HEK293 (cell line): ENCODE results near the gene THRA.

Source experiments
- CTCF ChIA-PET: fragments of 350-600 bp; formaldehyde crosslinking; extraction: SDS; loops from one replicate; lab custom pipeline; 2021; ENCODE audit warnings: antibody characterized with exemption; lab: Yijun Ruan, JAX
- POLR2A ChIA-PET: fragments of 300-600 bp; formaldehyde crosslinking; extraction: SDS; loops from one replicate; lab custom pipeline; 2020; ENCODE audit warnings: antibody characterized with exemption, inconsistent platforms; lab: Yijun Ruan, JAX
- H3K27ac ChIP-seq: fragments of 200-500 bp; sonication (Bioruptor generic); 2 replicates; pipeline ENCODE4 v1.5.1; 2014; ENCODE audit warnings: low read depth, low read length, control low read depth, inconsistent platforms; ENCODE audit errors: extremely low read depth
- H3K36me3 ChIP-seq, 2 experiments: fragments of 200-500 bp in 1 of 2; sonication (Bioruptor generic) in 1 of 2; 1 replicate in 1 of 2; 2 replicates in 1 of 2; pipeline ENCODE4 v1.5.1; 2014 to 2017; ENCODE audit warnings: inconsistent platforms in 2 of 2, low read length in 2 of 2; ENCODE audit not compliant: control insufficient read depth in 2 of 2, insufficient read depth in 1 of 2
- H3K4me1 ChIP-seq: fragments of 200-500 bp; sonication (Bioruptor generic); 2 replicates; pipeline ENCODE4 v1.5.1; 2014; ENCODE audit warnings: mild to moderate bottlenecking, low read length, inconsistent platforms; ENCODE audit not compliant: control insufficient read depth, insufficient read depth
- H3K4me3 ChIP-seq: 2 replicates; pipeline ENCODE4 v1.5.1; 2011; ENCODE audit warnings: low read depth, mild to moderate bottlenecking, control low read depth, low read length, moderate library complexity
- H3K9me3 ChIP-seq: fragments of 200-500 bp; sonication (Bioruptor generic); 2 replicates; pipeline ENCODE4 v1.5.1; 2014; ENCODE audit warnings: low read depth, low read length, inconsistent platforms; ENCODE audit not compliant: control insufficient read depth, insufficient read depth
- BCL11B ChIP-seq: fragments of 450-650 bp; formaldehyde crosslinking; IDR thresholded peaks from 2 replicates; pipeline ENCODE4 v1.5.1; 2016; ENCODE audit warnings: low read depth, missing biosample characterization, missing genetic modification characterization
- EGR2 ChIP-seq: fragments of 450-650 bp; formaldehyde crosslinking; IDR thresholded peaks from 2 replicates; pipeline ENCODE4 v1.5.1; 2016; ENCODE audit warnings: low read depth, missing biosample characterization, missing genetic modification characterization
- MEIS1 ChIP-seq: sonication (generic); formaldehyde crosslinking; IDR thresholded peaks from 2 replicates; pipeline ENCODE4 v1.8.1; 2022; ENCODE audit warnings: missing genetic modification reagents, mild to moderate bottlenecking, borderline replicate concordance
- ZBTB17 ChIP-seq: fragments of 450-650 bp; formaldehyde crosslinking; IDR thresholded peaks from 2 replicates; pipeline ENCODE4 v1.5.1; 2016; ENCODE audit warnings: missing biosample characterization, missing genetic modification characterization
- ZBTB48 ChIP-seq: fragments of 450-650 bp; formaldehyde crosslinking; IDR thresholded peaks from 2 replicates; pipeline ENCODE4 v1.5.1; 2016; ENCODE audit warnings: missing biosample characterization, missing genetic modification characterization
- ZNF169 ChIP-seq: fragments of 450-650 bp; formaldehyde crosslinking; IDR thresholded peaks from 2 replicates; pipeline ENCODE4 v1.5.1; 2016; ENCODE audit warnings: missing biosample characterization, missing genetic modification characterization
- ZNF274 ChIP-seq, 2 experiments: fragments of 200-500 bp in 1 of 2; fragments of 450-650 bp in 1 of 2; sonication (Bioruptor generic) in 1 of 2; formaldehyde crosslinking in 1 of 2; IDR thresholded peaks; 2 replicates each; pipeline versions ENCODE4 v1.5.1 to v1.6.1; 2014 to 2016; ENCODE audit warnings: borderline replicate concordance in 1 of 2, inconsistent platforms in 1 of 2, low read length in 1 of 2, missing biosample characterization in 1 of 2, missing genetic modification characterization in 1 of 2
- ZNF335 ChIP-seq: fragments of 450-650 bp; formaldehyde crosslinking; conservative IDR thresholded peaks from 2 replicates; pipeline ENCODE4 v1.5.1; 2016; ENCODE audit warnings: missing biosample characterization, missing genetic modification characterization
- ZNF341 ChIP-seq: fragments of 450-650 bp; formaldehyde crosslinking; IDR thresholded peaks from 2 replicates; pipeline ENCODE4; 2016; ENCODE audit warnings: low read depth, missing biosample characterization, missing genetic modification characterization
- ZNF366 ChIP-seq: fragments of 450-650 bp; formaldehyde crosslinking; conservative IDR thresholded peaks from 2 replicates; pipeline ENCODE4 v1.5.1; 2016; ENCODE audit warnings: missing biosample characterization, missing genetic modification characterization
- ZNF654 ChIP-seq: fragments of 450-650 bp; formaldehyde crosslinking; IDR thresholded peaks from 2 replicates; pipeline ENCODE4 v1.5.1; 2016; ENCODE audit warnings: low read depth, missing biosample characterization, missing genetic modification characterization
- TF ChIP-seq, protein P1 (sequence below): fragments of 450-650 bp; formaldehyde crosslinking; IDR thresholded peaks from 2 replicates; pipeline ENCODE4 v1.5.1; 2016; ENCODE audit warnings: missing biosample characterization, missing genetic modification characterization
- TF ChIP-seq, protein P2 (sequence below): fragments of 450-650 bp; formaldehyde crosslinking; IDR thresholded peaks from 2 replicates; pipeline ENCODE4 v1.5.1; 2016; ENCODE audit warnings: missing biosample characterization, missing genetic modification characterization
- TF ChIP-seq, protein P3 (sequence below): fragments of 450-650 bp; formaldehyde crosslinking; IDR thresholded peaks from 2 replicates; pipeline ENCODE4 v1.5.1; 2016; ENCODE audit warnings: missing biosample characterization, missing genetic modification characterization
- TF ChIP-seq, protein P4 (sequence below): fragments of 450-650 bp; formaldehyde crosslinking; IDR thresholded peaks from 2 replicates; pipeline ENCODE4 v1.5.1; 2017; ENCODE audit warnings: missing biosample characterization, missing genetic modification characterization

Gene THRA

DNA sequence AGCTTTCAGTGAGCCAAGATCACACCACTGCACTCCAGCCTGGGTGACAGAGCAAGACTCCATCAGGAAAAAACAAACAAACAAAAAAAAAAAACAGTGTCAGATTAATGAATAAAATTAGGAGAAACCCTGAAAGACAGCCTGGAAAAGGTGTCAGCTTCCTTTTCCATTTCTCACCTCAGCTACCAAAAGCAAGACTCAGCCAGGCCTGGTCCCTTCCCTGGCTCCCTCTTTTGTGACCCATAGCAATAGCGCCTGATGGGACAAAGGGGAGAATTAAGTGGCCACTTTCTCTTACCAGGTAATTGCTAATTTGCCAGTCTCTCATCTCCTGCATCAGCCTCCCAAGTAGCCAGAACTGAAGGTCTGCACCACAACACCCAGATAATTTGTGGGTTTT is 3.9 kb upstream of the THRA start:
- peaks cover 2% of the 10 kb centered on the region; the same call in 1 of the 2 replicates for H3K4me1 ChIP-seq
- no peak for TF ChIP-seq ZNF366 (tag by site-specific recombination)
- no peak for TF ChIP-seq MEIS1 (CRISPR knock-in tag)
- TF ChIP-seq, protein P1, sequence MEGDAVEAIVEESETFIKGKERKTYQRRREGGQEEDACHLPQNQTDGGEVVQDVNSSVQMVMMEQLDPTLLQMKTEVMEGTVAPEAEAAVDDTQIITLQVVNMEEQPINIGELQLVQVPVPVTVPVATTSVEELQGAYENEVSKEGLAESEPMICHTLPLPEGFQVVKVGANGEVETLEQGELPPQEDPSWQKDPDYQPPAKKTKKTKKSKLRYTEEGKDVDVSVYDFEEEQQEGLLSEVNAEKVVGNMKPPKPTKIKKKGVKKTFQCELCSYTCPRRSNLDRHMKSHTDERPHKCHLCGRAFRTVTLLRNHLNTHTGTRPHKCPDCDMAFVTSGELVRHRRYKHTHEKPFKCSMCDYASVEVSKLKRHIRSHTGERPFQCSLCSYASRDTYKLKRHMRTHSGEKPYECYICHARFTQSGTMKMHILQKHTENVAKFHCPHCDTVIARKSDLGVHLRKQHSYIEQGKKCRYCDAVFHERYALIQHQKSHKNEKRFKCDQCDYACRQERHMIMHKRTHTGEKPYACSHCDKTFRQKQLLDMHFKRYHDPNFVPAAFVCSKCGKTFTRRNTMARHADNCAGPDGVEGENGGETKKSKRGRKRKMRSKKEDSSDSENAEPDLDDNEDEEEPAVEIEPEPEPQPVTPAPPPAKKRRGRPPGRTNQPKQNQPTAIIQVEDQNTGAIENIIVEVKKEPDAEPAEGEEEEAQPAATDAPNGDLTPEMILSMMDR = no peak
- no peak for TF ChIP-seq ZNF169 (tag by site-specific recombination)
- TF ChIP-seq, protein P2, sequence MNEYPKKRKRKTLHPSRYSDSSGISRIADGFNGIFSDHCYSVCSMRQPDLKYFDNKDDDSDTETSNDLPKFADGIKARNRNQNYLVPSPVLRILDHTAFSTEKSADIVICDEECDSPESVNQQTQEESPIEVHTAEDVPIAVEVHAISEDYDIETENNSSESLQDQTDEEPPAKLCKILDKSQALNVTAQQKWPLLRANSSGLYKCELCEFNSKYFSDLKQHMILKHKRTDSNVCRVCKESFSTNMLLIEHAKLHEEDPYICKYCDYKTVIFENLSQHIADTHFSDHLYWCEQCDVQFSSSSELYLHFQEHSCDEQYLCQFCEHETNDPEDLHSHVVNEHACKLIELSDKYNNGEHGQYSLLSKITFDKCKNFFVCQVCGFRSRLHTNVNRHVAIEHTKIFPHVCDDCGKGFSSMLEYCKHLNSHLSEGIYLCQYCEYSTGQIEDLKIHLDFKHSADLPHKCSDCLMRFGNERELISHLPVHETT (tag by site-specific recombination) = no peak
- TF ChIP-seq, protein P3, sequence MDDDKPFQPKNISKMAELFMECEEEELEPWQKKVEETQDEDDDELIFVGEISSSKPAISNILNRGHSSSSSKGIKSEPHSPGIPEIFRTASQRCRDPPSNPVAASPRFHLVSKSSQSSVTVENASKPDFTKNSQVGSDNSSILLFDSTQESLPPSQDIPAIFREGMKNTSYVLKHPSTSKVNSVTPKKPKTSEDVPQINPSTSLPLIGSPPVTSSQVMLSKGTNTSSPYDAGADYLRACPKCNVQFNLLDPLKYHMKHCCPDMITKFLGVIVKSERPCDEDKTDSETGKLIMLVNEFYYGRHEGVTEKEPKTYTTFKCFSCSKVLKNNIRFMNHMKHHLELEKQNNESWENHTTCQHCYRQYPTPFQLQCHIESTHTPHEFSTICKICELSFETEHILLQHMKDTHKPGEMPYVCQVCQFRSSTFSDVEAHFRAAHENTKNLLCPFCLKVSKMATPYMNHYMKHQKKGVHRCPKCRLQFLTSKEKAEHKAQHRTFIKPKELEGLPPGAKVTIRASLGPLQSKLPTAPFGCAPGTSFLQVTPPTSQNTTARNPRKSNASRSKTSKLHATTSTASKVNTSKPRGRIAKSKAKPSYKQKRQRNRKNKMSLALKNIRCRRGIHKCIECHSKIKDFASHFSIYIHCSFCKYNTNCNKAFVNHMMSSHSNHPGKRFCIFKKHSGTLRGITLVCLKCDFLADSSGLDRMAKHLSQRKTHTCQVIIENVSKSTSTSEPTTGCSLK (tag by site-specific recombination) = no peak
- POLR2A ChIA-PET = no interaction called here
- H3K4me3 ChIP-seq = no peak overlapping the region
- no peak overlapping the region for H3K27ac ChIP-seq
- H3K9me3 ChIP-seq = no peaks in the 10 kb centered on the region
- CTCF ChIA-PET = interaction anchor here (0.7 to 10.6 kb wide), 6 partner anchors 16 to 395 kb away, joined by 3 to 166 read pairs (median 8); no protein-coding TSS in a partner anchor
- no peaks in the 10 kb centered on the region for H3K36me3 ChIP-seq

DNA sequence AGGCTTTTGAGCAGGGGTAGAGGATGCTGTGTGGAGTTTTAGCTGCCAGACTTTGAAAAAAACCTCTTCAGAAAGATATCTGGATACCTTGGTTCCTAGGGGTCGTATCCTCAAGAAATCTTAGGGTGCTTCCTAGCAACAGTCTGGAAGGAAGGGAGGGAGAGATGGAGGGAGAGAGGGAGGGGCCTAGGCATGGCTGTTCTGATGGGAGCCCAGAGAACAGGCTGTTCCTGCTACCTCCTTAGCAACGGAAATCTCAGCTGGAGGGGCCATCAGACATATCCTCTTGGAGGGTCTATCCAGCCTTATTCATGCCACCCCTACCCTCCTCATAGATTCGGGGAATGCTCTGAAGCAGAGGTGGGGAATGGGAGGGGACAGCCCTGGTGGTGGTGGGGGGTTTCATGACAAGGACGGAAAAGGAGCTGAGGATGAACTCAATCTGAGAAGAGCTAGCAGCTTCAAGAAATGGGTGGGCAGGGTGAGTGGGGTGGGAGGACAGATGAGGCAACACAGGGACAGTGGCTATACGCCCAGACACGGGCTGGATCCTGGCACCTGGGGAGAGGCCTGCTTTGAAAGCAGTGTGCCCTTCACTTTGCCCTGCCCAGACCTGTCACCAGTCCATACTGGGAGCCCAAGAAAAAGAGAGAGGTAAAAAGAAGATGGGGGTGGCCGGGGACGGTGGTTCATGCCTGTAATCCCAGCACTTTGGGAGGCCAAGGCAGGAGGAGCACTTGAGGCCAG is 2.9 kb upstream of the THRA start:
- ChIA-PET POLR2A (interaction anchor here (0.5 to 0.6 kb wide), 4 partner anchors 9 to 119 kb away, joined by 4 to 9 read pairs (median 6); no protein-coding TSS in a partner anchor), CTCF (interaction anchor here (0.6 to 10.6 kb wide), 9 partner anchors 15 to 298 kb away, joined by 3 to 166 read pairs (median 6); no protein-coding TSS in a partner anchor)
- Histone ChIP-seq H3K36me3 (no peaks in the 10 kb centered on the region), H3K4me3 (no peak overlapping the region), H3K9me3 (no peaks in the 10 kb centered on the region), H3K4me1 (peaks cover 12% of the 10 kb centered on the region), H3K27ac (no peak overlapping the region)
- TF ChIP-seq ZNF341 (peak; percentile 91), ZNF274 (IDR thresholded peaks at IDR 0.05; ENCODE audit: low read length) (no peak), ZNF274 (tag by site-specific recombination; IDR thresholded peaks at IDR 0.05; ENCODE audit: borderline replicate concordance) (no peak), ZNF335 (tag by site-specific recombination) (peak; percentile 11; the same call in 1 of the 2 replicates), ZNF366 (tag by site-specific recombination) (0 out of 2 replicates have a peak, but pooled peaks have one; percentile 18), BCL11B (no peak), ZBTB17 (peak; percentile 75), ZBTB48 (tag by site-specific recombination) (peak; percentile 50; the same call in 1 of the 2 replicates), ZNF654 (tag by site-specific recombination) (no peak), EGR2 (tag by site-specific recombination) (0 out of 2 replicates have a peak, but pooled peaks have one; percentile 6)
- TF ChIP-seq, protein P4, sequence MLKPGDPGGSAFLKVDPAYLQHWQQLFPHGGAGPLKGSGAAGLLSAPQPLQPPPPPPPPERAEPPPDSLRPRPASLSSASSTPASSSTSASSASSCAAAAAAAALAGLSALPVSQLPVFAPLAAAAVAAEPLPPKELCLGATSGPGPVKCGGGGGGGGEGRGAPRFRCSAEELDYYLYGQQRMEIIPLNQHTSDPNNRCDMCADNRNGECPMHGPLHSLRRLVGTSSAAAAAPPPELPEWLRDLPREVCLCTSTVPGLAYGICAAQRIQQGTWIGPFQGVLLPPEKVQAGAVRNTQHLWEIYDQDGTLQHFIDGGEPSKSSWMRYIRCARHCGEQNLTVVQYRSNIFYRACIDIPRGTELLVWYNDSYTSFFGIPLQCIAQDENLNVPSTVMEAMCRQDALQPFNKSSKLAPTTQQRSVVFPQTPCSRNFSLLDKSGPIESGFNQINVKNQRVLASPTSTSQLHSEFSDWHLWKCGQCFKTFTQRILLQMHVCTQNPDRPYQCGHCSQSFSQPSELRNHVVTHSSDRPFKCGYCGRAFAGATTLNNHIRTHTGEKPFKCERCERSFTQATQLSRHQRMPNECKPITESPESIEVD = no peak
